ENCODE measurements around the gene ZEB2. TPM values are rescaled to one million over a fixed set of nuclear protein-coding genes. Genes with fewer than 3 reads are reported as not detected.

Gene ZEB2
- total and polyA plus RNA-seq, 12 donors: 29.0 to 226 (median 142) TPM

DNA sequence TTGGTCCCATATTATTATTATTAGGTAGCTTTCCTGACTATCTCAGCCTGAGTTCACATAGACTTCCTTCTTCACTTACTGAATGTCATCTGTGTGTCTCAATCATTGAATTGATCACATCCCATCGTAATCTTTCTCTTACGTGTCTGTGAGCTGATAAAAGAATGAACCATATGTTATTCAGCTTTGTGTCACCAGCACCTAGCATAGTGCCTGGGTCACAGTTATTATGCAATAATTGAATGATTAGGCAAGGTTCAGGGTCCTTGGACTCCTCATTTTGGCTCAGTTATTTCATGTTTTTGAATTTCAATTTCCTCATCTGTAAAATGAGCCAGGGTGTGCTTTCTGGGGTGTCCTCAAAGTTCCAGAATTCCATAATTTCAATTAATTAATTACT is 107.2 kb downstream of the ZEB2 start:
- peaks cover 0 to 11% of the 10 kb centered on the region in 2 donors for H3K36me3 ChIP-seq (replicated peaks in 1 of 2)
- no peak overlapping the region for H3K4me3 ChIP-seq
- peaks cover 0 to 28% of the 10 kb centered on the region in 2 donors for H3K4me1 ChIP-seq (replicated peaks in 1 of 2)
- no peaks in the 10 kb centered on the region for H3K27me3 ChIP-seq
- intact Hi-C loops (cut with DNase I): no loop called here
- DNase-seq: peak in 2 of 7 donors; percentile 25 to 28
- no peaks in the 10 kb centered on the region for H3K9me3 ChIP-seq (replicated peaks in 1 of 3)
- 27 to 53% (median 37%) methylated on average over 2 of the region's 2 CpGs for WGBS, 4 donors
- no peak for TF ChIP-seq POLR2A (IDR thresholded peaks at IDR 0.05)
- TF ChIP-seq, protein P1, sequence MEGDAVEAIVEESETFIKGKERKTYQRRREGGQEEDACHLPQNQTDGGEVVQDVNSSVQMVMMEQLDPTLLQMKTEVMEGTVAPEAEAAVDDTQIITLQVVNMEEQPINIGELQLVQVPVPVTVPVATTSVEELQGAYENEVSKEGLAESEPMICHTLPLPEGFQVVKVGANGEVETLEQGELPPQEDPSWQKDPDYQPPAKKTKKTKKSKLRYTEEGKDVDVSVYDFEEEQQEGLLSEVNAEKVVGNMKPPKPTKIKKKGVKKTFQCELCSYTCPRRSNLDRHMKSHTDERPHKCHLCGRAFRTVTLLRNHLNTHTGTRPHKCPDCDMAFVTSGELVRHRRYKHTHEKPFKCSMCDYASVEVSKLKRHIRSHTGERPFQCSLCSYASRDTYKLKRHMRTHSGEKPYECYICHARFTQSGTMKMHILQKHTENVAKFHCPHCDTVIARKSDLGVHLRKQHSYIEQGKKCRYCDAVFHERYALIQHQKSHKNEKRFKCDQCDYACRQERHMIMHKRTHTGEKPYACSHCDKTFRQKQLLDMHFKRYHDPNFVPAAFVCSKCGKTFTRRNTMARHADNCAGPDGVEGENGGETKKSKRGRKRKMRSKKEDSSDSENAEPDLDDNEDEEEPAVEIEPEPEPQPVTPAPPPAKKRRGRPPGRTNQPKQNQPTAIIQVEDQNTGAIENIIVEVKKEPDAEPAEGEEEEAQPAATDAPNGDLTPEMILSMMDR (IDR thresholded peaks at IDR 0.05): no peak
- H3K27ac ChIP-seq: peak overlapping the region in 4 of 5 donors; percentile 13 to 71 (median 38)

DNA sequence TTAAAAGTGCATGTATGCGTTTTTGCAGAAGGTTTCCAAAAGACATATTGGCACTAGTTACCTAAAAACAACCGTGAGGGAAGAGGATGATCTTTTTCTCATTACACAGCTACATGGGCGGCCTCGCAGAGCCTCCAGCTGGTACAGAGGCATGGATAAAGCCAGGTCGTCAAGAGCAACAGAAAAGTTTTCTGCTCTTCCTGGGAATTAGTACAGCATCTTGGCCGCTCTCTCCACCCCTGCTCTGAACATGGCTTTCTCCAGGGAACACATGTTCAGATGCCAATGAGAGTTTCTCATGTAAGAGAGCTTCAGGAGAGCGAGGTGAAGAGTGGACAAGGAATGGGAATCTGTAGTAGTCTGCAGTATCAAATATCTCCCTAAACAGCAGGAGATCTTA is 108.4 kb downstream of the ZEB2 start:
- TF ChIP-seq POLR2A (IDR thresholded peaks at IDR 0.05): no peak
- TF ChIP-seq, protein P1 (IDR thresholded peaks at IDR 0.05): no peak
- Histone ChIP-seq H3K9me3 (replicated peaks in 1 of 3) (no peaks in the 10 kb centered on the region), H3K4me3 (no peak overlapping the region), H3K27me3 (no peaks in the 10 kb centered on the region), H3K4me1 (replicated peaks in 1 of 2) (peaks cover 0 to 32% of the 10 kb centered on the region in 2 donors), H3K27ac (no peak overlapping the region), H3K36me3 (replicated peaks in 1 of 2) (no peaks in the 10 kb centered on the region)
- intact Hi-C loops (cut with DNase I): no loop called here
- WGBS, 4 donors: 86 to 90% (median 88%) methylated on average over 7 of the region's 7 CpGs
- DNase-seq: no peak

DNA sequence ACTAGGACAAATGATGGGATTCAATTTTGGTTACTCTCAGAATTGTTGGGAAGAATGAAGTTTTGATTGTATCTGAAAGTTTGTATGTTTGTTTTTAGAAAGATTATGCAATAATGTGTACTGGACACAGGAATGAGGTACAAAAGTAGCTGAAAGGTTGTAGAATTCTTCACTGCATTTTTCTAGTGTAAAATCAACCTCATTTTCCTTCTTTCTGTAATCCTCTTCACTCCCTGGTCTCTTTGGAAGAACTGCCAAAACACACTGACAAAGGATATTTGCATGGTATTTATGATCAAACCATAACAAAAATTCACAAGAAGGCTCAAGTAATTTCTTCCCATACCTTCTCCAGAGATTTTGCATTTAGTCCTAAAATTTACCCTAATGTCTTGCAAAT is 110.7 kb downstream of the ZEB2 start:
- Histone ChIP-seq H3K4me1 (replicated peaks in 1 of 2) (peaks cover 0 to 29% of the 10 kb centered on the region in 2 donors), H3K36me3 (replicated peaks in 1 of 2) (peaks cover 0 to 8% of the 10 kb centered on the region in 2 donors), H3K27me3 (no peaks in the 10 kb centered on the region), H3K9me3 (replicated peaks in 1 of 3) (no peaks in the 10 kb centered on the region), H3K27ac (no peak overlapping the region), H3K4me3 (no peak overlapping the region)
- intact Hi-C loops (cut with DNase I): no loop called here
- no peak for TF ChIP-seq POLR2A (IDR thresholded peaks at IDR 0.05)
- TF ChIP-seq, protein P1 (IDR thresholded peaks at IDR 0.05): no peak
- DNase-seq: no peak

DNA sequence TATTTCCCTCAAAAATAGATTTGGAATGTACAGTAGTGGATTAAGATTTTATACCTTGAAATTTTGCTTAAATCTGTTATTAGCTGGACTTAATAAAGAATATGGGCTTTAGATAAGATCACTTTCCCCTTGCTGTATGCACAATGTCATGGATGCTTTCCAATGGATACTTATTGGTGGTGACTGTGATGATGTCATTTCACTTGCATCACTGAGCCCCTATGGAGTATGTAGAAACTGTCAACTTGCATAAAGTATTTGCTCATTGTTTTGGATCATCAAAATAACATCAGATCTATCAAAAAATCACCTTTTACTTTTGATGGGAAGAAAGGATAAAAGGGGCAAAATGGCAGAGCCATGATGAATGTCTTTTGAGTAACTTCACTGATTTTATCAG is 112.7 kb downstream of the ZEB2 start:
- no peak overlapping the region for H3K4me3 ChIP-seq
- no peak for TF ChIP-seq POLR2A (IDR thresholded peaks at IDR 0.05)
- TF ChIP-seq, protein P1 (IDR thresholded peaks at IDR 0.05): no peak
- H3K27me3 ChIP-seq: no peaks in the 10 kb centered on the region
- peaks cover 0 to 25% of the 10 kb centered on the region in 2 donors for H3K36me3 ChIP-seq (replicated peaks in 1 of 2)
- DNase-seq: no peak
- H3K9me3 ChIP-seq (replicated peaks in 1 of 3): no peaks in the 10 kb centered on the region
- no peak overlapping the region for H3K27ac ChIP-seq
- H3K4me1 ChIP-seq (replicated peaks in 1 of 2): peaks cover 0 to 23% of the 10 kb centered on the region in 2 donors
- intact Hi-C loops (cut with DNase I): no loop called here

Measured in adrenal gland (tissue), 12 donors.